Vagina (tissue), 2 donors: ENCODE measurements around the gene UROD. TPM values are rescaled to one million over a fixed set of nuclear protein-coding genes. Genes with fewer than 3 reads are reported as not detected.

Source experiments
- DNase-seq, 2 donors: peaks; one replicate each; pipeline ENCODE4 v3.0.0-alpha.2; 2017; ENCODE audit errors: extremely low spot score in 2 of 2
- H3K27ac ChIP-seq: fragments of 200-600 bp; sonication (generic); one replicate; pipeline ENCODE4 v1.5.1; 2019
- H3K27me3 ChIP-seq: fragments of 200-600 bp; sonication (generic); one replicate; pipeline ENCODE4 v1.5.1; 2019
- H3K36me3 ChIP-seq, 2 donors: fragments of 200-600 bp; sonication (generic); one replicate each; pipeline ENCODE4 v1.5.1; 2017 to 2019
- H3K4me1 ChIP-seq: fragments of 200-600 bp; sonication (generic); one replicate; pipeline ENCODE4 v1.5.1; 2019
- H3K4me3 ChIP-seq, 2 donors: fragments of 200-600 bp; sonication (generic); 1 replicate in 1 of 2; 2 replicates in 1 of 2; pipeline ENCODE4 v1.5.1; 2016 to 2019
- H3K9me3 ChIP-seq: fragments of 200-600 bp; sonication (generic); one replicate; pipeline ENCODE4 v1.5.1; 2019
- POLR2A ChIP-seq, 2 donors: fragments of 450-650 bp; IDR thresholded peaks; one replicate each; pipeline ENCODE4 v1.6.1; 2017; ENCODE audit warnings: antibody characterized with exemption in 2 of 2, mild to moderate bottlenecking in 2 of 2, moderate library complexity in 2 of 2
- POLR2AphosphoS5 ChIP-seq, 2 donors: sonication (generic); formaldehyde crosslinking; IDR thresholded peaks; one replicate each; pipeline ENCODE4 v1.9.0; 2017; ENCODE audit warnings: antibody characterized with exemption in 2 of 2, mild to moderate bottlenecking in 2 of 2, low read depth in 1 of 2; ENCODE audit not compliant: insufficient read depth in 1 of 2
- intact Hi-C: fragments of 100-400 bp; cut with DNase I; formaldehyde crosslinking; loops from one replicate; pipeline ENCODE4 v1.15.1; 2023
- total RNA-seq: library from RNA; depleted of rRNA; stranded (reverse); fragments of >200 nt; gene quantifications from one replicate; pipeline ENCODE4 v1.2.3, GENCODE V29; 2016
- TF ChIP-seq, protein P1 (sequence below), 3 experiments: fragments of 450-650 bp in 2 of 3; fragments of 200-600 bp in 1 of 3; sonication (generic) in 1 of 3; IDR thresholded peaks; one replicate each; pipeline ENCODE4 v1.5.1; 2017 to 2019; ENCODE audit warnings: antibody characterized with exemption in 3 of 3, mild to moderate bottlenecking in 2 of 3, moderate library complexity in 2 of 3

UROD gene
- total RNA-seq, 1 donor from 2014 or later = 65.6 TPM

DNA sequence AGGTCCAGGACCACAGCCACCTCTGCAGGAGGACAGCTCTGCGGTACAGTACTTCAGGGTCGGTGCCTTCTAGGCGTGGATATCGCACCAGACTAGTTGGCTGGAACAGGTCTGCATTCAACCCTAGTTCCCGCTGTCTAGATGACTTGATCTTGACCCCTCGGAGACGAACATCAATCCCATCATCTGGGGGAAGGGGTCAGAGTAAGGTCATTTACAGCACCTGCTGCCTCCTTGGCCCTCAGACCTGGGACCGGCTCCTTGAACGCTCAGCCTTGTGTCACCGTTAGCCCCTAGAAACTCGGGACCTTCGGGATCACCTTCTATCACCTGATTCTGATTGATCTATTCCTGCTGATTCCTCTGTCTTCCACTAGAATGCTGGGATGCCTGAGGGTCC, 3.5 kb upstream of the UROD start:
- Histone ChIP-seq H3K9me3 (no peaks in the 10 kb centered on the region), H3K27ac (no peak overlapping the region), H3K4me1 (peaks cover 37% of the 10 kb centered on the region), H3K27me3 (no peaks in the 10 kb centered on the region), H3K4me3 (no peak overlapping the region), H3K36me3 (peaks cover 0 to 61% of the 10 kb centered on the region in 2 donors)
- no peak for TF ChIP-seq POLR2A (IDR thresholded peaks at IDR 0.05)
- TF ChIP-seq, protein P1, sequence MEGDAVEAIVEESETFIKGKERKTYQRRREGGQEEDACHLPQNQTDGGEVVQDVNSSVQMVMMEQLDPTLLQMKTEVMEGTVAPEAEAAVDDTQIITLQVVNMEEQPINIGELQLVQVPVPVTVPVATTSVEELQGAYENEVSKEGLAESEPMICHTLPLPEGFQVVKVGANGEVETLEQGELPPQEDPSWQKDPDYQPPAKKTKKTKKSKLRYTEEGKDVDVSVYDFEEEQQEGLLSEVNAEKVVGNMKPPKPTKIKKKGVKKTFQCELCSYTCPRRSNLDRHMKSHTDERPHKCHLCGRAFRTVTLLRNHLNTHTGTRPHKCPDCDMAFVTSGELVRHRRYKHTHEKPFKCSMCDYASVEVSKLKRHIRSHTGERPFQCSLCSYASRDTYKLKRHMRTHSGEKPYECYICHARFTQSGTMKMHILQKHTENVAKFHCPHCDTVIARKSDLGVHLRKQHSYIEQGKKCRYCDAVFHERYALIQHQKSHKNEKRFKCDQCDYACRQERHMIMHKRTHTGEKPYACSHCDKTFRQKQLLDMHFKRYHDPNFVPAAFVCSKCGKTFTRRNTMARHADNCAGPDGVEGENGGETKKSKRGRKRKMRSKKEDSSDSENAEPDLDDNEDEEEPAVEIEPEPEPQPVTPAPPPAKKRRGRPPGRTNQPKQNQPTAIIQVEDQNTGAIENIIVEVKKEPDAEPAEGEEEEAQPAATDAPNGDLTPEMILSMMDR (IDR thresholded peaks at IDR 0.05) = no peak
- no peak for TF ChIP-seq POLR2AphosphoS5 (IDR thresholded peaks at IDR 0.05; ENCODE audit: insufficient read depth in 1 of 2, low read depth in 1 of 2)
- intact Hi-C loops = loop anchor here (10.0 kb wide), 1 partner anchor 174 kb away; no protein-coding TSS in a partner anchor
- no peak for DNase-seq

DNA sequence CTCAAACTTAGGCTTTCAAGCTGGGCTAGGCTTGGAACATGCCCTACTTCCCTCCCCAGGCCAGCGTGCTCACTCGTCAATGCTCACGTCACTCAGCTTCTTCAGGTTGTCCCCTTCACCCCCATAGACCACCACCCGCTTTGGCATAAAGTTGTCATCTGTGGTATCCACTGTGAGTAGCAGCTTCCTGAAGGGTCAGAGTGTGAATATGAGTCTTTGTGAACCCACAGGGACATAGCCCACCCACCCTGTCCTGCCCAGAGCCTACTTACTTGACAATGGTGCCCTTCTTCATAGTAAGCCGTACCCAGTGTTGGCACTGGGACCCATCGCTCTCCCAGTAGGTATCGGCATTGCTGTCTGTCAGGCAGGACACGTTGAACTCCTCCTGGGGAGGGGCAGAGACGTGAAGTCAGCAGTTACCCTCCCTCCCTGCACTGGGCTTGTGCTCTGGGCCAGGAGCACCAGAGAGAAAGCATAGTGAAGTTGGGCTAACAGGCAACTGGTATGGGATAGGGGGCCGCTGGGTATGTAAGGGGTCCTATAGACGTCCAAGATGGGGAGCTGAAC, 2.7 kb upstream of the UROD start:
- TF ChIP-seq POLR2AphosphoS5 (IDR thresholded peaks at IDR 0.05; ENCODE audit: insufficient read depth in 1 of 2, low read depth in 1 of 2) = no peak
- no peak for TF ChIP-seq POLR2A (IDR thresholded peaks at IDR 0.05)
- TF ChIP-seq, protein P1 (IDR thresholded peaks at IDR 0.05) = no peak
- no peak for DNase-seq
- Histone ChIP-seq H3K4me3 (peak overlapping the region in 1 of 2 donors; percentile 76), H3K36me3 (peaks cover 0 to 52% of the 10 kb centered on the region in 2 donors), H3K27ac (no peak overlapping the region), H3K4me1 (peaks cover 46% of the 10 kb centered on the region), H3K9me3 (no peaks in the 10 kb centered on the region), H3K27me3 (no peaks in the 10 kb centered on the region)
- intact Hi-C loops = loop anchor here (10.0 kb wide), 1 partner anchor 175 kb away; no protein-coding TSS in a partner anchor

GRCh38 chr1:45009956-45010854, 1.8 kb upstream of the UROD start:
- Histone ChIP-seq H3K9me3 (no peaks in the 10 kb centered on the region), H3K27ac (peak overlapping the region; percentile 73), H3K4me1 (peaks cover 46% of the 10 kb centered on the region), H3K4me3 (peak overlapping the region; percentile 76 to 99), H3K27me3 (no peaks in the 10 kb centered on the region), H3K36me3 (peaks cover 0 to 44% of the 10 kb centered on the region in 2 donors)
- intact Hi-C loops = loop anchor here (5.0 to 10.0 kb wide), 3 partner anchors 175 to 555 kb away; partner anchors contain the start of gene TESK2
- DNase-seq = no peak
- TF ChIP-seq, protein P1 (IDR thresholded peaks at IDR 0.05) = no peak
- TF ChIP-seq POLR2A (IDR thresholded peaks at IDR 0.05) (no peak), POLR2AphosphoS5 (IDR thresholded peaks at IDR 0.05; ENCODE audit: insufficient read depth in 1 of 2, low read depth in 1 of 2) (no peak)

DNA sequence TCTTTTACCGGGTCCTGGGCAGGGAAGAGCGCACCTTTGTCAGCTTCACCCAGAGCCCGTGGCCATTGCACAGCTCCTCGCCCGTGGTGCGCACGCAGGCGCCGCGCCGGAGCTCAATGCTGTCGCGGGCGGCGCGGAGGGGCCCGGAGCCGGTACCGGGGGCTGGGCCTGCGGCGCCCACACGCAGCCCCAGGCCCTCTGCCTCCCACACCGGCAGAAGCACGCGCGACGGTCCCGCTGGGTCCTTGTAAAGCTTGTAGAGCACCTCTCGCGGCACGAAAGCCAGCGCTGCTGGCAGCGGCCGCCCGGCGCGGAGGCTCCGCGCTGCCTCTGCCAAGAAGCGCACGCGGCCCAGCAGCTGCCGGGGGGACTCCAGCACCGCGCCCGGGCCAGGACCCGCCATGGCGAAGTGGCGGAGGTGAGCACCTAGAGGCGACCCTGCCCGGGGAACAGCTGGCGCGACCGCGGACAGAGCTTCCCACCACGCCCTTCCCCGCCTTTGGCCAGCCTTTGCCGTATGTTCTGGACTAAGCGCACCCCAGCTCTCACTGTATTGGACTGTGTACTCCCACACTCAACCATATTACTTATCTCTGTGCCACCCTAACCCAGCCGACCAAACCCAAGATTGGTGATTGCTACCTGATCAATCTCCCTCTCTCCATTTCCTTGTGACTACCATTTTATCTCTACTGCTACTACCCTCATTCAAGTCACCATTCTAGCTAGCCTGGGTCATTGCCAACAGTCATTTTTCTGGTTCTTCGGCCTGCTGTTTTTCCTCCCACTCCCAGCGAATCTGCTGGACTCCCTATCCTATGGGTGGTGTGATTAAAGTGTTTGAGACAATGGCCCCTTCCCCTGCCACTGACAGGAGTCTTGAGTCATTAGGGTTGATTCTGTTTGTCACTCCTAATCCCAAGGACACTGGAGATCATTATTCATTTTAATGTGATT, 921 bp upstream of the UROD start, which contains the start of gene HECTD3:
HECTD3 (minus strand) TSS at position 470 of the 957 bp plus-strand sequence; CDS start at position 403, 67 bp downstream.
- intact Hi-C loops = loop anchor here (5.0 to 10.0 kb wide), 2 partner anchors 481 to 554 kb away; partner anchors contain the start of gene TESK2
- DNase-seq = no peak
- H3K4me3 ChIP-seq = peak within 1 kb of the TSS; percentile 76 to 99
- TF ChIP-seq, protein P1 (IDR thresholded peaks at IDR 0.05) = no peak
- TF ChIP-seq POLR2AphosphoS5 (IDR thresholded peaks at IDR 0.05; ENCODE audit: insufficient read depth in 1 of 2, low read depth in 1 of 2) = no peak
- TF ChIP-seq POLR2A (IDR thresholded peaks at IDR 0.05) = no peak
- H3K9me3 ChIP-seq = no peaks in the 10 kb centered on the region
- peak within 1 kb of the TSS; percentile 73 for H3K27ac ChIP-seq
- H3K27me3 ChIP-seq = no peaks in the 10 kb centered on the region
- peaks cover 0 to 35% of the 10 kb centered on the region in 2 donors for H3K36me3 ChIP-seq
- peaks cover 46% of the 10 kb centered on the region for H3K4me1 ChIP-seq
